AG04450 (cell line): ENCODE measurements around the gene AGRP. TPM values are rescaled to one million over a fixed set of nuclear protein-coding genes. Genes with fewer than 3 reads are reported as not detected.

Experiments used
- CTCF ChIA-PET: fragments of 300-600, 350-600 bp; formaldehyde crosslinking; extraction: SDS; loops from one replicate; lab custom pipeline; 2022; ENCODE audit warnings: antibody characterized with exemption, inconsistent platforms; lab: Charles Lee
- POLR2A ChIA-PET: fragments of 350-600 bp; formaldehyde crosslinking; extraction: SDS; loops from one replicate; lab custom pipeline; 2021; ENCODE audit warnings: antibody characterized with exemption, inconsistent platforms; lab: Yijun Ruan, JAX
- DNase-seq: peaks from one replicate; pipeline ENCODE4 v3.0.0-alpha.2; 2011; ENCODE audit warnings: low read depth, low spot score
- H3K27ac ChIP-seq: one replicate; pipeline ENCODE4 v1.5.1; 2012; ENCODE audit warnings: low read depth, low read length, control low read depth
- H3K27me3 ChIP-seq: one replicate; pipeline ENCODE4 v1.6.0; 2012; ENCODE audit warnings: low read length; ENCODE audit not compliant: control insufficient read depth, insufficient read depth
- H3K4me3 ChIP-seq: 2 replicates; pipeline ENCODE4 v1.5.1; 2011; ENCODE audit warnings: mild to moderate bottlenecking, low read depth, low read length, control low read depth
- H3K9me3 ChIP-seq: 2 replicates; pipeline ENCODE4 v1.5.1; 2012; ENCODE audit warnings: low read length; ENCODE audit not compliant: control insufficient read depth, insufficient read depth
- CTCF ChIP-seq: IDR thresholded peaks from 2 replicates; pipeline ENCODE4 v1.5.1; 2011; ENCODE audit warnings: low read depth, low read length, control low read depth, inconsistent platforms
- polyA plus RNA-seq: library from polyadenylated mRNA; depleted of rRNA; stranded (reverse); fragments of >200 nt; gene quantifications from 2 replicates; pipeline ENCODE4 v1.2.3, GENCODE V29; 2011

AGRP gene
- polyA plus RNA-seq, 1 experiment, result not detected

- Histone ChIP-seq H3K27ac (no peak overlapping the region), H3K27me3 (no peaks in the 10 kb centered on the region), H3K9me3 (no peaks in the 10 kb centered on the region; the same call in 1 of the 2 replicates), H3K4me3 (no peak overlapping the region)
- no peak for TF ChIP-seq CTCF
- ChIA-PET POLR2A (no interaction called here), CTCF (interaction anchor here (2.1 to 5.1 kb wide), 2 partner anchors 17 to 37 kb away, joined by 5 to 29 read pairs; partner anchors contain the start of gene ATP6V0D1)
- DNase-seq, result no peak
These were observed 38.9 kb downstream of the AGRP start for GRCh38 chr16:67444259-67445125.

- POLR2A ChIA-PET, result no interaction called here
- H3K27ac ChIP-seq, result peak overlapping the region; percentile 31
- CTCF ChIA-PET, result interaction anchor here (1.0 to 5.1 kb wide), 3 partner anchors 16 to 71 kb away, joined by 3 to 29 read pairs (median 5); partner anchors contain the start of gene ATP6V0D1
- no peak for TF ChIP-seq CTCF
- no peaks in the 10 kb centered on the region for H3K27me3 ChIP-seq
- no peak overlapping the region for H3K4me3 ChIP-seq
- H3K9me3 ChIP-seq, result no peaks in the 10 kb centered on the region; the same call in 1 of the 2 replicates
- no peak for DNase-seq
These were observed 40.1 kb downstream of the AGRP start for GRCh38 chr16:67443265-67443664.

- H3K27me3 ChIP-seq, result no peaks in the 10 kb centered on the region
- ChIA-PET CTCF (interaction anchor here (1.0 to 5.1 kb wide), 4 partner anchors 15 to 71 kb away, joined by 3 to 29 read pairs (median 4); partner anchors contain the start of gene ATP6V0D1), POLR2A (no interaction called here)
- H3K9me3 ChIP-seq, result no peaks in the 10 kb centered on the region; the same call in 1 of the 2 replicates
- no peak overlapping the region for H3K27ac ChIP-seq
- no peak for TF ChIP-seq CTCF
- DNase-seq, result no peak
- H3K4me3 ChIP-seq, result no peak overlapping the region
These were observed 40.6 kb downstream of the AGRP start for GRCh38 chr16:67442581-67443255.

GRCh38 chr16:67441907-67442306, 41.4 kb downstream of the AGRP start:
- POLR2A ChIA-PET, result interaction anchor here (0.6 to 1.1 kb wide), 2 partner anchors 9 to 29 kb away, joined by 4 read pairs; no protein-coding TSS in a partner anchor
- no peak for TF ChIP-seq CTCF
- Histone ChIP-seq H3K4me3 (no peak overlapping the region), H3K9me3 (no peaks in the 10 kb centered on the region; the same call in 1 of the 2 replicates), H3K27me3 (no peaks in the 10 kb centered on the region), H3K27ac (peak overlapping the region; percentile 31)
- DNase-seq, result no peak
- CTCF ChIA-PET, result interaction anchor here (0.5 to 5.1 kb wide), 4 partner anchors 14 to 182 kb away, joined by 3 to 29 read pairs (median 4); no protein-coding TSS in a partner anchor
